GM21360 (cell line): ENCODE data around the gene GCGR.

Experiments
- ATAC-seq: cut with Tn5 transposase; IDR thresholded peaks from one replicate; pipeline ENCODE4 v1.9.1; 2021; ENCODE audit warnings: mild to moderate bottlenecking, moderate library complexity; ENCODE audit not compliant: unreplicated experiment

GCGR gene

GRCh38 chr17:81811705-81812570, 8.0 kb downstream of the GCGR start:
- ATAC-seq, result no peak

- ATAC-seq, result no peak
Measured at GRCh38 chr17:81812571-81813370, 8.8 kb downstream of the GCGR start.

GRCh38 chr17:81813371-81813684, 9.4 kb downstream of the GCGR start:
- ATAC-seq, result no peak

GRCh38 chr17:81813861-81814683, 10.1 kb downstream of the GCGR start:
- ATAC-seq, result no peak

GRCh38 chr17:81814748-81815645, 11.0 kb downstream of the GCGR start:
- no peak for ATAC-seq

- no peak for ATAC-seq
Measured at GRCh38 chr17:81815646-81815986, 11.7 kb downstream of the GCGR start.

GRCh38 chr17:81817758-81818147, 13.8 kb downstream of the GCGR start:
- no peak for ATAC-seq

- no peak for ATAC-seq
Measured at GRCh38 chr17:81819708-81820107, 15.8 kb downstream of the GCGR start.

- ATAC-seq, result no peak
Measured at GRCh38 chr17:81821147-81821546, 17.2 kb downstream of the GCGR start.

GRCh38 chr17:81821603-81822311, 17.8 kb downstream of the GCGR start:
- ATAC-seq, result no peak

GRCh38 chr17:81822312-81822637, 18.3 kb downstream of the GCGR start:
- no peak for ATAC-seq

GRCh38 chr17:81822996-81823819, 19.3 kb downstream of the GCGR start:
- no peak for ATAC-seq

- no peak for ATAC-seq
Measured at GRCh38 chr17:81823820-81824550, 20.0 kb downstream of the GCGR start.

GRCh38 chr17:81824595-81824994, 20.6 kb downstream of the GCGR start:
- ATAC-seq, result no peak

- ATAC-seq, result no peak
Measured at GRCh38 chr17:81825841-81826466, 22.0 kb downstream of the GCGR start.

GRCh38 chr17:81828656-81829055, 24.7 kb downstream of the GCGR start:
- no peak for ATAC-seq

GRCh38 chr17:81829858-81830257, 25.9 kb downstream of the GCGR start:
- no peak for ATAC-seq

GRCh38 chr17:81831563-81831956, 27.6 kb downstream of the GCGR start:
- ATAC-seq, result no peak
